HG03095 (cell line): ENCODE data around the gene TMIE.

Source experiments
- ATAC-seq: cut with Tn5 transposase; IDR thresholded peaks from one replicate; pipeline ENCODE4 v1.9.1; 2021; ENCODE audit warnings: moderate library complexity; ENCODE audit not compliant: unreplicated experiment

The TMIE gene

DNA sequence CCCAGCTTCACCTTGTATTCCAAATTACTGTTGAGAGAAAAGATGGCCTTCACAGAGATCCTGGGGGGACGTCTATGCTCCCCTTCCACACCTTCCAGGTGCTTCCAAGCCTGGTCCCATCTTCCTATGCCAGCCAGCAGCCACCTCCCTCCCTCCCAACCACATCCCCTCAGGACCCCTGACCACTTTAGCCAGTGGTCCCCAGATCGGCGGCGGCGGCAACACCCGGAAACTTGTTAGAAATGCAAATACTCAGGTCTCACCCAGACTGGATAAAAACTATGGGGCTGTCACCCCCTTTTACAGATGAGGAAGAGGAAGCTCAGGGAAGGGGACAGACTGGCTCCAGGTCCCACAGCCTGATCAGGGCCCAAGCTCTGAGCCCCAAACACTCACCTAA lies 54.5 kb downstream of the TMIE start:
- ATAC-seq = no peak

DNA sequence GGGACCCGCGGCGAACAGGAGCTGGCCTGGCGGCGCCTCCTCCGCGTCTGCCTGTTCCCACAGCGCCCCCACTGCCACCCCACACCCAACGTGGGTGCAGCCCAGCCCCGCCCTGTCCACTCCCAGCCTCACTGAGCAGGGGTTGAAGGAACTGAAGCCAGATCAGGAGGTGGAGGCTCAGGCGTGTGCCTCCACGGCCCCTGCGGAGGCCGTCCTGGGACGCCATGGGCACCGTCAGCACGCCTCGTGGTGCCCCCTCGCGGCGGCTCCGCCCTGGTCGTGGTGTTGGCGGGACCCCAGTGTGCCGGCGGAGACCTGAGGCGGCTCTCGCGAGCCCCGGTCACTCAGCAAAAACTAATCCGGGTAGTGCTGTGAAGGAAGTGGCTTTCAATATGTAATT lies 55.5 kb downstream of the TMIE start:
- ATAC-seq = no peak

DNA sequence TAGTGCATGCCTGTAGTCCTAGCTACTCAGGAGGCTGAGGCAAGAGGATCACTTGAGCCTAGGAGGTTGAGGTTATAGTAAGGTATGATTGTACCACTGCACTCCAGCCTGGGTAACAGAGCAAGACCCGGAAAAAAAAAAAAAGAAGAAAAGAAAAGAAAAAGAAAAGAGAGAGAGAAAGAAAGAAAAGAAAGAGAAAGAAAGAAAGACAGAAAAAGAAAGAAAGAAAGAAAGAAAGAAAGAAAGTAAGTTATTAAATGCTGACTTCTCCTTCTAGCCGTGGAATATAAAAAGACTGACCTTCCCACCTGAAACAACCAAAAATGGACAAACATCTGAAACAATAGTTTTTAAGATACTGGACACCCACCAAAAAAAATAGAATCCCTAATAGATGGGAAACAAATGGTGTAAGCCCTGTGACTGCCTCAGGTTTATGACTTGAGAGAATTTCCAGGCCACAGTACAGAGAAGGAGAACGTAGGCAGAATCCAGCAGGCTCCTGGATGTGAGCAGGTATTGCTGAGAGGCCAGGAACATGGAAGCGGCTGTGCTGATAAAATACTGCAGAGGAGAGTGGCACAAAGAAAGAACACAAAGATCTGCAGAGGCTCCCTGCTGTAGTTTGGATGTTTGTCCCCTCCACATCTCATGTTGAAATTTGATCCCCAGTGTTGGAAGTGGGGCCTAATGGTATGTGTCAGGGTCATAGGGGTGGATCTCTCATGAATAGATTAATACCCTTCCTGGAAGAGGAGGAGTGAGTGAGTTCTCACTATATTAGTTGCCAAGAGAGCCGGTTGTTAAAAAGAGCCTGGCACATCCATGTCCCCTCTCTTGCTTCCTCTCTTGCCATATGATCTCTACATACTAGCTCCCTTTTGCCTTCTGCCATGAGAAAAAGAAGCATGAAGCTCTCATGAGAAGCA lies 58.3 kb downstream of the TMIE start:
- no peak for ATAC-seq
